HS-27A (cell line): ENCODE measurements around the gene NRIP3.

Source experiments
- DNase-seq: peaks from one replicate; pipeline ENCODE4 v3.0.0-alpha.2; 2012; ENCODE audit warnings: low read depth, missing footprints

Gene NRIP3

DNA sequence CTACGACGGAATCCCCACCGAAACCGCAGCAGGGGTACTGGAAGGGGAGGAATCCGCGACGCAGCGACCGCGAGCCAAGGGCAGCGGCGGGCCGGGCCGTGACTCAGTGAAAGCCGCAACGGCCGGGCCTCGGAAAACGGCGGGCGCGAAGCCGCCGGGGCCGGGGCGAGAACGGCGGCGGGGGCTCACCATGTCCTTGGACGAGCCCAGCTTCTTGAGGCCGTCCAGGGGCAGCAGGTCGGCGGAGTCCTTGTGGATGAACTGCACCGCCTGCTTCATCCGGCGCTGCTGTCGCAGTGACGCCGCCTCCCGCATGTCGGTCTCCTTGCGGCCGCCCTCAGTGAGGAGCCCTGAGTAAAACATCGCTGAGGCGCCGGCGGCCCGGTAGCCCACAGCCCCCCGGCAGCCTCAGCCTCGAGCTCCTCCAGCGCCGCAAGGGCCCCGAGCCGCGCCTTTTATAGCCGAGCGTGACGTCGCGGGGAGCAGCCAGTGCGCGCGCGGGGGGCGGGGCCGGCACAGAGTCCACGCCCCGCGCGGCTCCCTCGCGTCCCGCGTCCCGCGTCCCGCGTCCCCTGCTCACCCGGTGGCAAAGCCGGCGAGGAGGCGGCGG is at the start of gene NRIP3:
NRIP3 (minus strand) TSS at position 429 of the 610 bp plus-strand sequence; CDS start at position 363, 66 bp downstream.
- DNase-seq = peak; percentile 55

DNA sequence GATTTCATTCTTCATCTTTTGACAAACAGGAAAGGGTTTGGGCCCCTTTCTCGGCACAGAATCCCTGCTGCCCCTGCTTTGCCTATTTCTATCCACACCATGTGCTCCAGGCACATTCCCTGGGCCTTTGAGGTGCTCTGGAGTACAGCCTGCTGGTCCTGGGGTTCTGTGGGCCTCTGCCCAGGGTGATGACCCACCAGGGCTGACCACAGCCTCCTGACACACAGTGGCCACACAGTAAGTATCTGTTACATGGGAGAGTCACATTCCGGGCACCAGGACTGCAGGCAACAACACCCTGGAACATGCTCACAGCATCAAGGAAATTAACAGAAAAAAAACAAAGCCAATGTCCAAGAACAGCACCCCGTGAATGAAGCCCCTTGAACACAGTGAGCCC is 48.5 kb upstream of the NRIP3 start:
- DNase-seq = no peak

GRCh38 chr11:9049959-9050358 is 46.2 kb upstream of the NRIP3 start:
- no peak for DNase-seq

- DNase-seq = no peak
Observed at GRCh38 chr11:9047964-9048523, 44.2 kb upstream of the NRIP3 start.

GRCh38 chr11:9046481-9046880 is 42.7 kb upstream of the NRIP3 start:
- no peak for DNase-seq

- DNase-seq = no peak
Observed at GRCh38 chr11:9042488-9042887, 38.7 kb upstream of the NRIP3 start.

GRCh38 chr11:9041747-9042146 is 37.9 kb upstream of the NRIP3 start:
- no peak for DNase-seq

- DNase-seq = no peak
Observed at GRCh38 chr11:9040410-9040809, 36.6 kb upstream of the NRIP3 start.

- no peak for DNase-seq
Observed at GRCh38 chr11:9039863-9040262, 36.1 kb upstream of the NRIP3 start.

DNA sequence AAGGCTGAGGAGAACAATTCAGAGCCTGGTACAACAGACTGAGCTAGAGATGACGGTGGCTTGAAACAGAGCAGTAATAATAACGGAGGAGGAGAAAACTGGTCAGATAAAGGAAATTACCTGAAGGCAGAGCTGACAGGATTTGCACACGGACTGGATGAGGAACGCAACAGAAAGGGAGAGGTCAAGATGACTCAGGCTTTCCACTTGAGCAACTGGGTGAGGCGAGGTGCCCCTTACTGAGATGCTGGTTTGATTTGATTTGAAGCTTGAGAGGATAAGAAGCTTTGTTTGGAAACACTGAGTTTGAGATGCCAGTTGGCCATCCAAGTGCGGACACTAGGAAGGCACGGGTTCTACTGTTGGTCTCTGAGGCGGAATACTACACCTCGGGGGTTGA is 35.4 kb upstream of the NRIP3 start:
- DNase-seq = no peak

- no peak for DNase-seq
Observed at GRCh38 chr11:9038541-9038940, 34.7 kb upstream of the NRIP3 start.

GRCh38 chr11:9037963-9038362 is 34.2 kb upstream of the NRIP3 start:
- no peak for DNase-seq

DNA sequence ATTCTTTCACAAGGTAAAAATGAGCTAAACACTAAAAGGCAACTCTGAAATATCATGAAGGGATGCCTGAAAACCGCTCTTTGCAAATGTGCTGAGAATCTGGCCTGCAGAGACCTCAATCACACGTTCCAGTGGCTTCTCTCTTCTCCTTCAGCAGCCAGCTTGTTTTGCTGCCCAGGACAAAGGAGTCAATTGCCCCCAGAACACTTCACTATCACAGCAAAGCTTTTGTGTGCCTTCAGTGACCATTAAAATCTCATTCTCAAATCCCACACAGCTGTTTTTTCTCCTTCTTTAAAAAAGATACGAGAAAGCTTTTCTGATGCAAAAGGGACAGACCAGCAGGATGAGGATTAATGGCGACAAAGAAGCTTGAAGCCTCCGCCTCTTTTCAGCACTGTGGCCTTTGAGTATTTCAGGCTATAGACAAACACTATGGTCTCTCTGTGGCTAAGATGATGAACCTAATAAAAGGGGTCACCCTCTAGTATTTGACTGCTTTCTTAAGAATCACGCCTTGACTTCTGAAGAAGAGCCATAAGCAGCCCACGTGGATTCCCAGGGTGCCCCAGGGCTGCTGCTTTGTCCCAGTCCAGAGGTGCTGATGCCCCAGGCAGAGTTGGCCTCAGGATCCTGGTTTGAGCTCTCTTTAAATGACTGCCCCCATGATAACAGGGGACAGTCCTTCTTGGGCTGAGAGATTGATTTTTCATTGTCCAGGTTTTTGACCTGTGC is 33.4 kb upstream of the NRIP3 start:
- DNase-seq = no peak

GRCh38 chr11:9030601-9031000 is 26.8 kb upstream of the NRIP3 start:
- DNase-seq = no peak

- DNase-seq = no peak
Observed at GRCh38 chr11:9029422-9029821, 25.6 kb upstream of the NRIP3 start.

- no peak for DNase-seq
Observed at GRCh38 chr11:9028581-9028980, 24.8 kb upstream of the NRIP3 start.

DNA sequence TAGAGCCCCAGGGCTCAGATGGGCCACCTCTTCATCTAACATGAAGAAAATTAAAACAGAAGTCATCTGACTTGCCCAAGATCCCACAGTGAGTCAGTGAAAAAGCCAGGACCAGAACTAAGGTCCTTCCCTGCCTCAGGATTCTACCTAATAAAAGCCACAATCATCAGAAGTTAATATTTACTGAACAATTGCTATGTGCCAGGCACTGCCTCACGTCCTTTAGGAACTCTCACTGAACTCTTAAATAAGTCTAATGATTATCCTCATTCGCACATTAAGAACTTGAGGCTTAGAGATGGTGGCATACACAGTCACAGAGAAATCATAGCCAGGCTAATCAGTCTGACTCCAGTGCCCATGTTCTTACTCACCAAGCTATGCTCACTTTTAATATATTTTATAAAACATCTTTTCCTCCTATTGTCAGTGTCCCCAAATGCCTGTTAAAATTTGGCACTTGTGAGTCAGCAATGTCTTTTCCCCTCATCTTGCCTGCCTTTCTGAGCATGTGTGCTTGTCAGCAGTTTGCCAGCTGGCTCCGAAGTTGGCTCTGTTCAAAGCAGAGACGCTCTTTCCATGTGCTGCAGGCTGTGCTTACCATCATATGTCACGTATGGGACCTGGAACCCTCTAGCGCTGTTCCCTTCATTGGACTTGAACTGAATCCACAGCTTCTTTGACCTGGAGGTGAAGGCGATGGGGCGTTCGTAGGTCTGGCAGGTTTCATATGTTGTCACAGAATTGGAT is 21.5 kb upstream of the NRIP3 start:
- no peak for DNase-seq

GRCh38 chr11:9022961-9023680 is 19.3 kb upstream of the NRIP3 start:
- DNase-seq = no peak

- DNase-seq = no peak
Observed at GRCh38 chr11:9020916-9021315, 17.1 kb upstream of the NRIP3 start.

DNA sequence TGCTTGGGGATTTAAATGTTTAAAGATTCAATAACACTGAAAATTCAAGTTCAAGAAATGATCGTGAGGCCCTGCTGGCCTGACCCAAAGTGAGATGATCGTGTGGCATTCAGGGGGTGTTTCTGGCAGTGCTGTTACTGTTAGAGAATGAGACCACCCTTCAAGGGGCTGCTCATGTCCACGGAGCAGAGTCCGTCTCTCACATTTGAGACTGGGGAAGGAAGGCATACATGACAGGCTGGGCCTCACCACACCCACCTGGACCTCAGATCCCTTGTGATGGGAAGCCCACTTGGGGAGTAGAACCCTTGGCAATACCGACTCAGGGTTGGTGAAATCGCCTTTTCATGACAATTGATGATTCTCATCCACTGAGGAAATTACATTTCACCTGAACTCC is 16.1 kb upstream of the NRIP3 start:
- DNase-seq = no peak

DNA sequence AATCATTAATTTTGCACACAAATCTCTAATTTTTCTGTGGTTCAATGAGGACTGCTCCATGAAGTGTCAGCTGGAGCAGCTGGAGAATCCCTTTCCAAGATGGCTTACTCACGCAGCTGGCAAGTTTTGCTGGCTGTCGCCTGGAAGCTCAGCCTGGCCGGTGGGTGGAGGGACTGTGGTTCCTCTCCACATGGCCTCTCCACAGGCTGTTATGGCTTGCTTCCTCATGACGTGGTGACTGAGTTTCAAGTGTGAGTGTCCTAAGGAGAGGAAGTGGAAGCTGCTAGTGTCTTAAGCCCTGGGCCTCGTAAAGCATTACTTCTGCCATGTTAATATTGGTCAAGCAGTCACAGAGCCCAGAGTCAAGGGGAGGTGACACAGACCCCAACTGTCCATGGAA is 14.0 kb upstream of the NRIP3 start:
- no peak for DNase-seq
